Prostate gland (tissue), 2 donors: Measurements from ENCODE around the gene MPZL3. TPM values are rescaled to one million over a fixed set of nuclear protein-coding genes. Genes with fewer than 3 reads are reported as not detected.

ENCODE experiments used
- DNase-seq: peaks from one replicate; pipeline ENCODE4 v3.0.0-alpha.2; 2019; ENCODE audit warnings: low spot score
- H3K27ac ChIP-seq, 2 donors: fragments of 200-600 bp; sonication (generic); 2 replicates each; pipeline ENCODE4 v1.5.1; 2017 to 2019
- H3K27me3 ChIP-seq: fragments of 200-600 bp; sonication (generic); replicated peaks from 2 replicates; pipeline ENCODE4 v1.5.1; 2019; ENCODE audit not compliant: insufficient read depth
- H3K36me3 ChIP-seq, 2 donors: fragments of 200-600 bp; sonication (generic); 1 replicate in 1 of 2; 2 replicates in 1 of 2; pipeline versions ENCODE4 v1.5.1 to v1.8.1; 2017 to 2019
- H3K4me1 ChIP-seq: fragments of 200-600 bp; sonication (generic); replicated peaks from 2 replicates; pipeline ENCODE4 v1.5.1; 2019
- H3K4me3 ChIP-seq, 2 donors: fragments of 200-600 bp; sonication (generic); 2 replicates each; pipeline ENCODE4 v1.5.1; 2017 to 2019
- H3K9me3 ChIP-seq: fragments of 200-600 bp; sonication (generic); 2 replicates; pipeline ENCODE4 v1.5.1; 2017
- POLR2A ChIP-seq: fragments of 450-650 bp; IDR thresholded peaks from one replicate; pipeline ENCODE4 v1.6.1; 2016; ENCODE audit warnings: antibody characterized with exemption, mild to moderate bottlenecking
- POLR2AphosphoS5 ChIP-seq: sonication (generic); formaldehyde crosslinking; IDR thresholded peaks from one replicate; pipeline ENCODE4 v1.6.1; 2017; ENCODE audit warnings: antibody characterized with exemption
- WGBS: methylation state at CpG from one replicate; pipeline ENCODE4 v1.1.5; 2018; 5-methylcytosine and 5-hydroxymethylcytosine counted together
- intact Hi-C: fragments of 100-400 bp; cut with DNase I; formaldehyde crosslinking; loops from one replicate; pipeline ENCODE4 v1.14.2; 2022
- total RNA-seq, 2 donors: library from RNA; depleted of rRNA; stranded (reverse); fragments of >200 nt; gene quantifications; one replicate each; pipeline ENCODE4 v1.1.0, GENCODE V29; 2016
- TF ChIP-seq, protein P1 (sequence below), 4 experiments: fragments of 200-600 bp in 2 of 4; fragments of 450-650 bp in 2 of 4; sonication (generic) in 2 of 4; IDR thresholded peaks; 1 replicate in 3 of 4; 2 replicates in 1 of 4; pipeline ENCODE4 v1.5.1; 2016 to 2019; ENCODE audit warnings: antibody characterized with exemption in 4 of 4, mild to moderate bottlenecking in 2 of 4, moderate library complexity in 2 of 4

MPZL3 gene
- total RNA-seq, 2 donors from 2014 or later, result 6.2 to 13.0 TPM

DNA sequence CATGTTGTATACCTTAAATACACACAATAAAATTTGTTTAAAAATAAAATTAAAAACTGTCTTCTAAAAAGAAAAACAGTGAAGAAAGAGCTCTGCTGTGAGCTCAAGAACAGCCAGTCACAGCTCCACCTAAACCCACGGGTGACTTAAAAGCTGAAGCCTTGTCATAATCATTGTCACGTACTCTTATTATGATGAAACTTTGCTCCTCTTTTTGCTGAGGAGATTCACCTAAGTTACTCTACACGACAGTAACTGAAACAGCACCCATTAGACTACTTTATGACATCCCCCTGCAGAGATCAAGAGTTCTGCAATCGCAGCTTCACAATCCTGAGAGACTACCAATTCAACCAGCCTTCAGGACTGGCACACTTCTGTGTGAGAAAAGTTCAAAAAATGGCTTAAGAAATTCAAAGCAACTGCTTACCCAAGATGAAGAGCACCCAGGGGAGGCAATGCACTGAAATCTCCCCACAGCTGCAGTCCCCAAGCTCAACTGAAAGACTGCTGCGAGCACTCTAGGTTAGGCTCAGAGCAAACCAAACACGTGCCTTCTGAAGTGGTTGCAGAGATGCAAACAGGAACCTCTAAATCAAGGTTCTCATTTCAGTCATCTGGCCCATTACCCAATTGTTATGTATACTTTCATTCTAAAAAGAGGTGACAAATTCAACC, 27.5 kb downstream of the MPZL3 start, which contains the start of gene JAML:
TSS of gene JAML (minus strand) at position 501 of the 678 bp plus-strand sequence. CDS start 10,145 bp downstream, outside the sequence.
- 70% methylated on average over 6 of the region's 6 CpGs for WGBS
- TF ChIP-seq, protein P1, sequence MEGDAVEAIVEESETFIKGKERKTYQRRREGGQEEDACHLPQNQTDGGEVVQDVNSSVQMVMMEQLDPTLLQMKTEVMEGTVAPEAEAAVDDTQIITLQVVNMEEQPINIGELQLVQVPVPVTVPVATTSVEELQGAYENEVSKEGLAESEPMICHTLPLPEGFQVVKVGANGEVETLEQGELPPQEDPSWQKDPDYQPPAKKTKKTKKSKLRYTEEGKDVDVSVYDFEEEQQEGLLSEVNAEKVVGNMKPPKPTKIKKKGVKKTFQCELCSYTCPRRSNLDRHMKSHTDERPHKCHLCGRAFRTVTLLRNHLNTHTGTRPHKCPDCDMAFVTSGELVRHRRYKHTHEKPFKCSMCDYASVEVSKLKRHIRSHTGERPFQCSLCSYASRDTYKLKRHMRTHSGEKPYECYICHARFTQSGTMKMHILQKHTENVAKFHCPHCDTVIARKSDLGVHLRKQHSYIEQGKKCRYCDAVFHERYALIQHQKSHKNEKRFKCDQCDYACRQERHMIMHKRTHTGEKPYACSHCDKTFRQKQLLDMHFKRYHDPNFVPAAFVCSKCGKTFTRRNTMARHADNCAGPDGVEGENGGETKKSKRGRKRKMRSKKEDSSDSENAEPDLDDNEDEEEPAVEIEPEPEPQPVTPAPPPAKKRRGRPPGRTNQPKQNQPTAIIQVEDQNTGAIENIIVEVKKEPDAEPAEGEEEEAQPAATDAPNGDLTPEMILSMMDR (IDR thresholded peaks at IDR 0.05), result no peak
- TF ChIP-seq POLR2AphosphoS5, result no peak
- Histone ChIP-seq H3K27ac (no peak within 1 kb of the TSS), H3K9me3 (no peaks in the 10 kb centered on the region), H3K4me3 (no peak within 1 kb of the TSS), H3K27me3 (no peaks in the 10 kb centered on the region), H3K36me3 (no peaks in the 10 kb centered on the region), H3K4me1 (no peaks in the 10 kb centered on the region)
- no peak for DNase-seq
- intact Hi-C loops, result no loop called here

DNA sequence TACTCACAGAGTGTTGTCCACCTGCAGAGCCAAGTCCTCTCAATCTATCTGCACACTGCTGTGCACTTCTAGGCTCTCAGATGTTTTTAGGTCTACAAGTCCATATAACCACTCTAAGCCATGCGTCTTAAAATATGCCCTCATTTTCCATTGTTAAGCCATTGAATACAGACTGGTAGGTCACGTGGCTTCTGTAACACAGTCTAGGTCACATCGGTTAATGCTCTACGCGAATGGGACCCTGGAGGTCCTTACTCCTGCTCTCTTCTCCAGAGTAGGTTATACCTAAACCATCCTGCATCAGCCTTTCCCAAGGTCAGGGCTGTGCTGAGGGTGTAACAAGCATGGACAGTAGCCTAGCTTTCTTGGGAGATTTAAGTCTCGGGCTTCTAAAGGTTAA, 28.2 kb downstream of the MPZL3 start:
- TF ChIP-seq, protein P1 (IDR thresholded peaks at IDR 0.05), result no peak
- TF ChIP-seq POLR2AphosphoS5 (no peak), POLR2A (no peak)

DNA sequence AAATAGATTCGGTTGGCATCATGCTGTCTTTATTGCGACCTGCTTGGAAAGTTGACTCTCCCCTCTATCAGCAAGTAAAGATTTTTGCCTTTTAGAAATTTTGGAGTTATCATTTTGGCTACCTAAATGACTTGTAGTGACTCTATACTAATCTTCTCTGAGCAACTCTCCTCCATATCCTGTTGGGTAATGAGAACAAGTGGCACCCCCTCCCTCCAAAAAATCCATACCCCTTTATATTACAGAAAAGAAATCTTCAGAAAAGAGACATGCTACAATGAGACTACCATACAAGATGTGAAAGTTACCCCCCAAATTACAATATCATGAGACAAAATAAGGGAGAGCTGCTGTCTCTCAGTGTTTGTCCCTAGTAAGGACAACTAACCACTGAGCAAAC, 28.6 kb downstream of the MPZL3 start:
- 82% methylated on average over 2 of the region's 2 CpGs for WGBS
- TF ChIP-seq, protein P1 (IDR thresholded peaks at IDR 0.05), result no peak
- no peak for TF ChIP-seq POLR2AphosphoS5
- no peak for TF ChIP-seq POLR2A
- no peak overlapping the region for H3K4me3 ChIP-seq
- intact Hi-C loops, result no loop called here
- no peaks in the 10 kb centered on the region for H3K4me1 ChIP-seq
- no peak for DNase-seq
- no peak overlapping the region for H3K27ac ChIP-seq
- no peaks in the 10 kb centered on the region for H3K27me3 ChIP-seq
- no peaks in the 10 kb centered on the region for H3K9me3 ChIP-seq
- H3K36me3 ChIP-seq, result no peaks in the 10 kb centered on the region

More for the DNA sequence above, 28.2 kb downstream of the MPZL3 start:
- intact Hi-C loops, result no loop called here
- 87% methylated on average over 6 of the region's 6 CpGs for WGBS
- H3K9me3 ChIP-seq, result no peaks in the 10 kb centered on the region
- H3K4me1 ChIP-seq, result no peaks in the 10 kb centered on the region
- no peak for DNase-seq
- H3K36me3 ChIP-seq, result no peaks in the 10 kb centered on the region
- H3K27ac ChIP-seq, result no peak overlapping the region
- no peak overlapping the region for H3K4me3 ChIP-seq
- H3K27me3 ChIP-seq, result no peaks in the 10 kb centered on the region

DNA sequence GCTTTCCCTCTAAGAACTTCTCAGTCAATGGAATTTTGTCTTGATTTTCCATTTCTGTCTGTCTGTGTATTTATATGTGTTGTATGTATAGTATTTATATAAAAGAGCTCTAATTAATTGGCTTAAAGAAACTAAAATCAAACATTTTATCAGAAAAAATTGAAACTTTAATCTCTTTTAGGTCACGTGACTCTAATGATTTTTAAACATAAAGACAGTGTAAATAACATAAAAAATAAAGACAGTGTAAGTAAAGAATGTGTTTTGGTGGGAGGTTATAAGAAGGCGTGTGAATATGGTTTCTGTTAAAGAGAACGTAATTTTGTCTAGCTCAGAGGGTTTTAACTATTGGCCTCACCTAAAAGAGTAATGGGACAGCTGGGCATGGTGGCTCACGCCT, 29.7 kb downstream of the MPZL3 start:
- Histone ChIP-seq H3K4me1 (no peaks in the 10 kb centered on the region), H3K27me3 (no peaks in the 10 kb centered on the region), H3K36me3 (no peaks in the 10 kb centered on the region), H3K4me3 (no peak overlapping the region), H3K27ac (no peak overlapping the region), H3K9me3 (no peaks in the 10 kb centered on the region)
- no peak for DNase-seq
- TF ChIP-seq POLR2A (no peak), POLR2AphosphoS5 (no peak)
- TF ChIP-seq, protein P1 (IDR thresholded peaks at IDR 0.05), result no peak
- intact Hi-C loops, result no loop called here
- WGBS, result 53% methylated on average over 4 of the region's 4 CpGs

DNA sequence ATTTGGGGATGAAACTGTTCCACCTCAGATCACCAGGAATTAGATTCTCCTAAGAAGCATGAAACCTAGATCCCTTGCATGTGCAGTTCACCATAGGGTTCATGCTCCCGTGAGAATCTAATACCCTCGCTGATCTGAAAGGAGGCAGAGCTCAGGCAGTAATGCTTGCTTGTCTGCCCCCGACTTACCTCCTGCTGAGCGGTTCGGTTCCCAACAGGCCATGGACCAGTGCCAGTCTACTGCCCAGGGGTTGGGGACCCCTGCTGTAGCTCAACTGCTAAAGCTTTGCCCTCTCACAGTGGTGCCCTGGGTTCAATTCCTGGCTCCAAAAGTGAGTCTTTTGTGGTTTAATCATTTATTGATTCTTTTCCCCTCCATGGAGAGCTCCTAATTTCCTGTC, 30.7 kb downstream of the MPZL3 start:
- no peak overlapping the region for H3K4me3 ChIP-seq
- no peak overlapping the region for H3K27ac ChIP-seq
- no peak for TF ChIP-seq POLR2AphosphoS5
- TF ChIP-seq, protein P1 (IDR thresholded peaks at IDR 0.05), result no peak
- TF ChIP-seq POLR2A, result no peak
- 80% methylated on average over 5 of the region's 5 CpGs for WGBS
- intact Hi-C loops, result no loop called here
- H3K9me3 ChIP-seq, result no peaks in the 10 kb centered on the region
- H3K4me1 ChIP-seq, result no peaks in the 10 kb centered on the region
- H3K27me3 ChIP-seq, result no peaks in the 10 kb centered on the region
- DNase-seq, result no peak
- H3K36me3 ChIP-seq, result no peaks in the 10 kb centered on the region
